HUES64 (cell line): Measurements from ENCODE around the gene TTLL10.

Experiments used
- H3K27ac ChIP-seq: 2 replicates; pipeline ENCODE4 v1.7.0; 2013; ENCODE audit warnings: low read depth, low read length, inconsistent platforms
- H3K27me3 ChIP-seq: 2 replicates; pipeline ENCODE4 v1.6.1; 2013; ENCODE audit warnings: mild to moderate bottlenecking, low read length; ENCODE audit not compliant: insufficient read depth
- H3K36me3 ChIP-seq: 2 replicates; pipeline ENCODE4 v1.6.1; 2013; ENCODE audit warnings: mild to moderate bottlenecking, low read length; ENCODE audit not compliant: insufficient read depth
- H3K4me1 ChIP-seq: 2 replicates; pipeline ENCODE4 v1.6.1; 2013; ENCODE audit warnings: mild to moderate bottlenecking, low read length, moderate library complexity; ENCODE audit not compliant: insufficient read depth
- H3K4me3 ChIP-seq: 2 replicates; pipeline ENCODE4 v1.5.1; 2013; ENCODE audit warnings: mild to moderate bottlenecking, low read length, moderate library complexity
- H3K9ac ChIP-seq: 2 replicates; pipeline ENCODE4 v1.6.1; 2013; ENCODE audit warnings: mild to moderate bottlenecking, low read depth, low read length
- H3K9me3 ChIP-seq: 2 replicates; pipeline ENCODE4 v1.6.1; 2013; ENCODE audit warnings: low read depth, low read length; ENCODE audit not compliant: insufficient read depth
- WGBS: fragments of 150-250, 120-280 bp; methylation state at CpG from one replicate; pipeline ENCODE4 v1.1.7; 2013; ENCODE audit warnings: missing lambda C conversion rate; 5-methylcytosine and 5-hydroxymethylcytosine counted together

TTLL10 gene

DNA sequence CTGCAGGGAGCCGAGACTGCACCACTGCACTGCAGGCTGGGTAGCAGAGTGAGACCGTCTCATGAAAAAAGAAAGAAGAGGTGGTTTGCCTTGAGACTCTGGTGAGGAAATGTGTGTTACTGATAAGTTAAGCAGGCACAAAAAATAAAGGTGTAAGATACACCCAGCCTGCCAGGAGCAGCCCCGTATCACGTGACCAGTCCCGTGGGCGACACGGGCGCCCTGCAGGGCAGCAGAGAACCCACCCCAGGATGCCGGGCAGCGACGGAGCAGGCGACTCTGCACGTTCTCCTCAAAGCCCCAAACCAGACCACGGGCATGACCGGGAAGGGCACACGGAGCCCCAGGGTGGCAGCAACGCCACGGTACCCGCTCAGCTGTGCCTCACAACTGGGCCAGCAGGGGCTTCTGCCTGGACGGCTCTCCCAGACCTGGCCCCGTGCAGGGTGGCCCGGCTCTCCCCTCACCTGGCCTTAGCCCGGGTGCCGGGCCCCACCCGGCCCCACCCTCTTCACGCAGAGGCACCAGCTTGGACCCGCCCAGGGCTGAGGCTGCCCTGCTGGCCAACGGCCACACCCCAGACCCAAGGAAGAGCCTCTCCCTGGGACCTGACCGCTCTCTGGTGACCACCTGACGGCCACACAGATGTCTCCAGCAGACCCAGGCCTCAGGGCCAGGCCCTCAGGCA, 48.4 kb downstream of the TTLL10 start:
- H3K4me3 ChIP-seq, result no peak overlapping the region
- H3K9ac ChIP-seq, result no peak overlapping the region
- H3K27ac ChIP-seq, result no peak overlapping the region
- WGBS, result 95% methylated on average over 30 of the region's 30 CpGs
- H3K27me3 ChIP-seq, result no peaks in the 10 kb centered on the region
- peaks cover 56% of the 10 kb centered on the region for H3K36me3 ChIP-seq
- H3K4me1 ChIP-seq, result no peaks in the 10 kb centered on the region
- H3K9me3 ChIP-seq, result no peaks in the 10 kb centered on the region

GRCh38 chr1:1222575-1223225, 49.0 kb downstream of the TTLL10 start:
- Histone ChIP-seq H3K27ac (no peak overlapping the region), H3K4me1 (no peaks in the 10 kb centered on the region)
- 96% methylated on average over 44 of the region's 44 CpGs for WGBS

GRCh38 chr1:1223321-1223720, 49.6 kb downstream of the TTLL10 start:
- no peaks in the 10 kb centered on the region for H3K27me3 ChIP-seq
- no peaks in the 10 kb centered on the region for H3K9me3 ChIP-seq
- peaks cover 56% of the 10 kb centered on the region for H3K36me3 ChIP-seq
- H3K9ac ChIP-seq, result no peak overlapping the region
- no peak overlapping the region for H3K4me3 ChIP-seq
- WGBS, result 96% methylated on average over 15 of the region's 15 CpGs
- no peak overlapping the region for H3K27ac ChIP-seq
- no peaks in the 10 kb centered on the region for H3K4me1 ChIP-seq

More at GRCh38 chr1:1222575-1223225, 49.0 kb downstream of the TTLL10 start:
- Histone ChIP-seq H3K27me3 (no peaks in the 10 kb centered on the region), H3K9ac (no peak overlapping the region), H3K36me3 (peaks cover 54% of the 10 kb centered on the region), H3K4me3 (no peak overlapping the region), H3K9me3 (no peaks in the 10 kb centered on the region)

DNA sequence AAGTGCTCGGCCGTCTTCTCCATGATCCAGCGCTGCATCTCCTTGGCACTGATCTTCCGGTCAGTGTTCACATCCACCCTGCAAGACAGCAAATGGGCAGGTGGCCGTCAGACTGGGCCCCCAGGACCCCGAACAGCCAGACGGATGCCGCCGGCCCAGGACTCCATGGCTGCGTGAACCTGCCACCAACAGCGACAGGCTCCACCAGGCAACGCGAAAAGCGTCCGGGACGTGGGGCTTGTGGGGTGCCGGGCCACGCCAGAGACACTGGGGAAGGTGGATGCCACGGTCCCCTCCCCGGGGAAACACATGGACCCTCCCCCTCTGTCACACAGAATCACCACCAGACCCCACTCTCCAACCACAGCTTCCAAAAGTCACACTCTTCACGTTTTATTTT, 50.2 kb downstream of the TTLL10 start:
- H3K27ac ChIP-seq, result no peak overlapping the region
- H3K27me3 ChIP-seq, result no peaks in the 10 kb centered on the region
- no peak overlapping the region for H3K9ac ChIP-seq
- no peaks in the 10 kb centered on the region for H3K9me3 ChIP-seq
- no peaks in the 10 kb centered on the region for H3K4me1 ChIP-seq
- H3K4me3 ChIP-seq, result no peak overlapping the region
- WGBS, result 95% methylated on average over 21 of the region's 21 CpGs
- peaks cover 55% of the 10 kb centered on the region for H3K36me3 ChIP-seq

- Histone ChIP-seq H3K4me3 (no peak overlapping the region), H3K27ac (no peak overlapping the region), H3K4me1 (no peaks in the 10 kb centered on the region), H3K27me3 (no peaks in the 10 kb centered on the region), H3K9ac (no peak overlapping the region), H3K9me3 (no peaks in the 10 kb centered on the region), H3K36me3 (peaks cover 57% of the 10 kb centered on the region)
- WGBS, result 96% methylated on average over 34 of the region's 34 CpGs
Measured at GRCh38 chr1:1225238-1225845, 51.7 kb downstream of the TTLL10 start.

DNA sequence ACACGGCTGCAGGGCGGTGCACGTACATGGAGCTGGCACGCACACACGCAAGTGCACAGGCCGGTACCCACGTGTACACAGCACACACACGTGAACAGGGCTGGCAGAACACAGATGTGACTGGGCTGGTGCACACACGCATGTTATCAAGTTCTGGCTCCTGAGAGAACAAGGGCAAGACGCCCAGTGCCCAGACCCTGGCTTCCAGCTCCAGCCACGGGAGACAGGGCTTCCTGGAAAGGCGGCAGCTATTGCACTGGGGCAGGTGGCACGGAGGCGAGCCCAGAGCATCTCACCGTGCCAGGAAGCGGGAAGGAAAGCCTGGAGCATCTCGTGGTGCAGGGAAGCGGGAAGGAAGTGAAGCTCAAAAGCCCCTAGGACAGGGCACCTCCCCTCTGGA, 52.2 kb downstream of the TTLL10 start:
- no peaks in the 10 kb centered on the region for H3K9me3 ChIP-seq
- H3K4me1 ChIP-seq, result 0 out of 2 replicates have a peak, but pooled peaks cover 4% of the 10 kb centered on the region
- no peak overlapping the region for H3K9ac ChIP-seq
- H3K27me3 ChIP-seq, result no peaks in the 10 kb centered on the region
- WGBS, result 96% methylated on average over 18 of the region's 18 CpGs
- H3K4me3 ChIP-seq, result no peak overlapping the region
- peaks cover 57% of the 10 kb centered on the region for H3K36me3 ChIP-seq
- no peak overlapping the region for H3K27ac ChIP-seq

- Histone ChIP-seq H3K27me3 (no peaks in the 10 kb centered on the region), H3K9me3 (no peaks in the 10 kb centered on the region)
- 96% methylated on average over 44 of the region's 44 CpGs for WGBS
Measured at GRCh38 chr1:1226566-1227362, 53.1 kb downstream of the TTLL10 start.

GRCh38 chr1:1227386-1227785, 53.7 kb downstream of the TTLL10 start:
- H3K4me1 ChIP-seq, result 0 out of 2 replicates have a peak, but pooled peaks cover 5% of the 10 kb centered on the region
- H3K9me3 ChIP-seq, result no peaks in the 10 kb centered on the region
- H3K27me3 ChIP-seq, result no peaks in the 10 kb centered on the region
- H3K27ac ChIP-seq, result no peak overlapping the region
- peaks cover 48% of the 10 kb centered on the region for H3K36me3 ChIP-seq
- WGBS, result 98% methylated on average over 25 of the region's 25 CpGs
- no peak overlapping the region for H3K9ac ChIP-seq
- no peak overlapping the region for H3K4me3 ChIP-seq

More at GRCh38 chr1:1226566-1227362, 53.1 kb downstream of the TTLL10 start:
- H3K9ac ChIP-seq, result no peak overlapping the region
- H3K4me1 ChIP-seq, result 0 out of 2 replicates have a peak, but pooled peaks cover 5% of the 10 kb centered on the region
- peaks cover 53% of the 10 kb centered on the region for H3K36me3 ChIP-seq
- H3K27ac ChIP-seq, result no peak overlapping the region
- no peak overlapping the region for H3K4me3 ChIP-seq

DNA sequence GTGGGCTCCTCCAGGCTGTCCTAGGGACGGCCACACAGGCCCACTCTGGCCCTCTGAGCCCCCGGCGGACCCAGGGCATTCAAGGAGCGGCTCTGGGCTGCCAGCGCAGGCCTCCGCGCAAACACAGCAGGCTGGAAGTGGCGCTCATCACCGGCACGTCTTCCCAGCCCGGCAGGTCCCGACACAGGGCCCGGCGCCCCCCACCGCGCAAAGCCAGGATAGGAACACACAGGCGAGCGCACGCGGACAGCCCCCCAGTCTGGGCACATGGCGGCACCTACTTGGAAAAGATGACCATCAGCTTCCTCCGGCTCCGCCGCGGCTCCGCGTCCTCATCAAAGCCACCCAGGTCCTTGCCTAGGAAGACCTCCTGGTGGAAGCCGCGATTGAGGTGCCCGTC, 54.5 kb downstream of the TTLL10 start:
- peaks cover 40% of the 10 kb centered on the region for H3K36me3 ChIP-seq
- H3K27ac ChIP-seq, result no peak overlapping the region
- WGBS, result 97% methylated on average over 30 of the region's 30 CpGs
- H3K9me3 ChIP-seq, result no peaks in the 10 kb centered on the region
- no peaks in the 10 kb centered on the region for H3K27me3 ChIP-seq
- H3K4me3 ChIP-seq, result no peak overlapping the region
- H3K9ac ChIP-seq, result no peak overlapping the region
- H3K4me1 ChIP-seq, result 0 out of 2 replicates have a peak, but pooled peaks cover 5% of the 10 kb centered on the region

GRCh38 chr1:1228596-1229321, 55.1 kb downstream of the TTLL10 start:
- no peak overlapping the region for H3K9ac ChIP-seq
- 97% methylated on average over 28 of the region's 28 CpGs for WGBS
- H3K4me3 ChIP-seq, result no peak overlapping the region
- no peak overlapping the region for H3K27ac ChIP-seq
- H3K36me3 ChIP-seq, result peaks cover 38% of the 10 kb centered on the region
- no peaks in the 10 kb centered on the region for H3K27me3 ChIP-seq
- 0 out of 2 replicates have a peak, but pooled peaks cover 5% of the 10 kb centered on the region for H3K4me1 ChIP-seq
- no peaks in the 10 kb centered on the region for H3K9me3 ChIP-seq
